GM12878 (cell line): Measurements from ENCODE around the gene DLG1. TPM values are rescaled to one million over a fixed set of nuclear protein-coding genes. Genes with fewer than 3 reads are reported as not detected.

Experiments used
- ATAC-seq: fragments of 200-7000 bp; cut with Tn5 transposase; 3 replicates; pipeline ENCODE4 v1.9.1; 2020; ENCODE audit warnings: mild to moderate bottlenecking, moderate library complexity
- BruUV-seq: library from RNA; stranded (reverse); fragments of 400-500 nt; replicated peaks from 2 replicates; lab custom pipeline; 2021; lab: Mats Ljungman, UMichigan
- CTCF ChIA-PET: fragments of 300-600 bp; sonication (Branson Sonifier 250); formaldehyde crosslinking; extraction: SDS; loops from one replicate; lab custom pipeline; 2021; ENCODE audit warnings: inconsistent platforms; lab: Yijun Ruan, JAX
- POLR2A ChIA-PET: fragments of 350-600 bp; formaldehyde crosslinking; extraction: SDS; loops from one replicate; lab custom pipeline; 2021; ENCODE audit warnings: inconsistent platforms; lab: Charles Lee
- RAD21 ChIA-PET: fragments of 300-600 bp; sonication (Branson Sonifier 250); formaldehyde crosslinking; loops from one replicate; lab custom pipeline; 2023; ENCODE audit warnings: antibody characterized with exemption; ENCODE audit not compliant: unreplicated experiment; lab: Charles Lee
- SMC1A ChIA-PET: fragments of 300-600 bp; sonication (Branson Sonifier 250); formaldehyde crosslinking; loops from one replicate; lab custom pipeline; 2023; ENCODE audit not compliant: unreplicated experiment, uncharacterized antibody; lab: Charles Lee
- DNase-seq: peaks from one replicate; pipeline ENCODE4 v3.0.0-alpha.2; 2011; ENCODE audit warnings: low read depth, low spot score
- FAIRE-seq: peaks from 3 replicates; lab custom pipeline; 2011; peaks lifted over from hg19 to GRCh38; lab: Jason Lieb, UNC
- H2AFZ ChIP-seq: 2 replicates; pipeline ENCODE4 v1.6.0; 2011; ENCODE audit warnings: low read depth, low read length, control low read depth; ENCODE audit not compliant: control insufficient read depth
- H3K27ac ChIP-seq: 2 replicates; pipeline ENCODE4 v1.5.1; 2011; ENCODE audit warnings: control low read depth; ENCODE audit not compliant: control insufficient read depth, insufficient read depth
- H3K27me3 ChIP-seq, 2 experiments: replicated peaks in 1 of 2; 2 replicates each; pipeline versions ENCODE4 v1.6.0 to v1.6.1; 2011; ENCODE audit warnings: low read length in 1 of 2; ENCODE audit not compliant: control insufficient read depth in 2 of 2, insufficient read depth in 2 of 2
- H3K36me3 ChIP-seq, 2 experiments: 2 replicates each; pipeline ENCODE4 v1.5.1; 2011; ENCODE audit warnings: low read length in 1 of 2; ENCODE audit not compliant: control insufficient read depth in 2 of 2, insufficient read depth in 2 of 2
- H3K4me1 ChIP-seq: 2 replicates; pipeline ENCODE4 v1.6.1; 2011; ENCODE audit warnings: mild to moderate bottlenecking, low read length, moderate library complexity, mixed read lengths; ENCODE audit not compliant: control insufficient read depth, insufficient read depth
- H3K4me2 ChIP-seq: 2 replicates; pipeline ENCODE4 v1.6.0; 2011; ENCODE audit warnings: control low read depth; ENCODE audit not compliant: control insufficient read depth, insufficient read depth
- H3K4me3 ChIP-seq: fragments of 200-600 bp; sonication (generic); 2 replicates; pipeline ENCODE4 v1.5.1; 2016
- H3K79me2 ChIP-seq: 2 replicates; pipeline ENCODE4 v1.6.0; 2011; ENCODE audit warnings: low read length; ENCODE audit not compliant: control insufficient read depth, insufficient read depth
- H3K9ac ChIP-seq: 2 replicates; pipeline ENCODE4 v1.8.0; 2011; ENCODE audit warnings: low read length, control low read depth, mixed read lengths; ENCODE audit not compliant: control insufficient read depth, insufficient read depth
- H3K9me3 ChIP-seq: replicated peaks from 3 replicates; pipeline ENCODE4 v1.5.1; 2011; ENCODE audit warnings: mild to moderate bottlenecking, low read length; ENCODE audit not compliant: control insufficient read depth, insufficient read depth
- H4K20me1 ChIP-seq: 2 replicates; pipeline ENCODE4 v1.6.0; 2011; ENCODE audit not compliant: control insufficient read depth, insufficient read depth
- BHLHE40 ChIP-seq, 2 experiments: fragments of 450-650 bp in 1 of 2; IDR thresholded peaks; 2 replicates each; pipeline ENCODE4 v1.6.1; 2011 to 2017; ENCODE audit warnings: low read depth in 2 of 2, borderline replicate concordance in 1 of 2, improper control_type of control experiment in 1 of 2, low read length in 1 of 2, mild to moderate bottlenecking in 1 of 2
- EP300 ChIP-seq, 2 experiments: fragments of 150-350 bp in 1 of 2; IDR thresholded peaks; 2 replicates each; pipeline ENCODE4 v1.6.1; 2011 to 2012; ENCODE audit warnings: low read depth in 2 of 2, low read length in 2 of 2, borderline replicate concordance in 1 of 2, improper control_type of control experiment in 1 of 2, inconsistent platforms in 1 of 2; ENCODE audit not compliant: control insufficient read depth in 1 of 2
- HDAC6 ChIP-seq: fragments of 200-600 bp; sonication (generic); IDR thresholded peaks from one replicate; pipeline ENCODE4 v1.8.0; 2017; ENCODE audit warnings: antibody characterized with exemption; ENCODE audit not compliant: unreplicated experiment
- HDGF ChIP-seq: fragments of 450-650 bp; IDR thresholded peaks from 2 replicates; pipeline ENCODE4 v1.6.1; 2016; ENCODE audit warnings: antibody characterized with exemption
- KAT2A ChIP-seq: conservative IDR thresholded peaks from 2 replicates; pipeline ENCODE4 v1.6.1; 2011; ENCODE audit warnings: low read depth, low read length; ENCODE audit not compliant: control insufficient read depth
- MYB ChIP-seq: fragments of 150-350 bp; IDR thresholded peaks from 2 replicates; pipeline ENCODE4 v1.6.1; 2014; ENCODE audit warnings: mild to moderate bottlenecking, low read depth, low read length, borderline replicate concordance
- NFYB ChIP-seq: IDR thresholded peaks from 2 replicates; pipeline ENCODE4 v1.6.1; 2011; ENCODE audit warnings: low read depth, mild to moderate bottlenecking, low read length, improper control_type of control experiment, moderate library complexity; ENCODE audit not compliant: insufficient read depth
- RBBP5 ChIP-seq: fragments of 200-600 bp; sonication (generic); conservative IDR thresholded peaks from 2 replicates; pipeline ENCODE4 v1.6.1; 2016
- SREBF2 ChIP-seq: IDR thresholded peaks from 2 replicates; pipeline ENCODE4 v1.6.1; 2012; ENCODE audit warnings: mild to moderate bottlenecking, low read length
- STAT3 ChIP-seq: IDR thresholded peaks from 2 replicates; pipeline ENCODE4 v1.6.1; 2011; ENCODE audit warnings: low read depth, low read length, improper control_type of control experiment
- TARDBP ChIP-seq: IDR thresholded peaks from 2 replicates; pipeline ENCODE4 v1.6.1; 2016; ENCODE audit warnings: borderline replicate concordance
- YBX1 ChIP-seq: fragments of 450-650 bp; IDR thresholded peaks from 2 replicates; pipeline ENCODE4 v1.6.1; 2016; ENCODE audit warnings: antibody characterized with exemption
- WGBS: methylation state at CpG from one replicate; pipeline ENCODE4 v1.1.6; 2016; ENCODE audit warnings: low lambda C conversion rate; ENCODE audit not compliant: insufficient replicate concordance, insufficient coverage; ENCODE audit errors: missing lambda C conversion rate; 5-methylcytosine and 5-hydroxymethylcytosine counted together
- in situ Hi-C: fragments of 300-500 bp; cut with MboI; formaldehyde crosslinking; loops from 9 replicates; pipeline ENCODE4 v1.14.3; 2018; ENCODE audit warnings: mixed read lengths
- intact Hi-C: fragments of 100-400 bp; cut with micrococcal nuclease; formaldehyde crosslinking; loops from one replicate; pipeline ENCODE4 v1.14.2; 2022; ENCODE audit not compliant: unreplicated experiment
- polyA plus RNA-seq, 11 experiments: library from polyadenylated mRNA; depleted of rRNA in 4 of 11; unstranded in 6 of 11; stranded (reverse) in 5 of 11; fragments of >200 nt; fragmentation: Nextera tagmentation in 4 of 11; fragmentation: Illumina TruSeq in 1 of 11; extraction: Ambion mirVana in 4 of 11; extraction: Trizol in 1 of 11; gene quantifications; 1 replicate in 1 of 11; 2 replicates in 10 of 11; pipeline versions ENCODE4 v1.2.1 to v1.2.3, GENCODE V29; 2011 to 2016; ENCODE audit warnings: inconsistent platforms in 2 of 11, missing spikeins in 2 of 11, low read depth in 1 of 11
- total RNA-seq, 4 experiments: library from RNA; depleted of rRNA in 3 of 4; stranded (reverse); fragments of >200 nt in 3 of 4; fragmentation: Illumina TruSeq in 1 of 4; extraction: Trizol in 1 of 4; gene quantifications; 2 replicates each; pipeline versions ENCODE4 v1.2.1 to v1.2.3, GENCODE V29; 2013 to 2021
- TF ChIP-seq, protein P1 (sequence below): fragments of 450-650 bp; IDR thresholded peaks from 2 replicates; pipeline ENCODE4 v1.6.1; 2017; ENCODE audit warnings: low read depth, mild to moderate bottlenecking, moderate library complexity
- TF ChIP-seq, protein P2 (sequence below): fragments of 450-650 bp; IDR thresholded peaks from 2 replicates; pipeline ENCODE4 v1.6.1; 2017; ENCODE audit warnings: mild to moderate bottlenecking, moderate library complexity

DLG1 gene
- total and polyA plus RNA-seq, 10 of the 15 experiments (the other 5 are each of a cell fraction or from before 2014, with no cell fraction given): 9.2 to 63.1 (median 40.1) TPM

DNA sequence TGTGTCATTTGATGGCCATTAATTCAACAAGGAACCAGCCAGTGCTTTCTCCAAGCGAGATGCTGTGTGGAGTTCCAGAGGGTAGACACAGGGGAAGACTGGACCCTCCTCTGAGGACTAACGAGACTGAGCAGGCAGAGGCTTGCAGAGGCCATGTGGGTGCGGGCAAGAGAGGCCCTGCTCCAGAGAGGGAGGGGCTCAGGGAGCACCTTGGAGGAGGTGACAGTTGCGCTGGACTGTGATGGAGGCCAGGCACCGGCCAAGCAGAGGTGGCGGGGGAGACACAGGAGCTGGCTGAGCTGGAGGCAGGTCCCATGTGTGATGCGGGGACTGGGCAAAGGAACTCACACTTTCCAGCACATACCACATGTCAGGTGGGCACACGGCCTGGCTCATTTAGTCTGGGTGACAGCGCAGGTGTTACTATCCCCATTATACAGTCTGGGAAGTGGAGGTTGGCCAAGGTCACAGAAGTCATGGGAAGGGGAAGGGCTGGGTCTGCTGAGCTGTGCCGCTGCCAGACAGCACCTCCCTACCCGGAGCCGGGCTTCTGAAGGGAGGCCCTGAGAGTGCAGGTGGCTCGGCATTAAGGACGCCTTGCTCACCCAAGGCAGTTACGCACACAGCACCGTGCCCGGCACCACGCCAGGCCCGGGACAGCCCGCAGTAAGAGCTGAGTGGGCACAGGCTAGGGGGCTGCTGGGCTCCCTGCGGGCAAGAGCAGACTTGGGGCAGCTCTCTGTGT lies 272.5 kb downstream of the DLG1 start:
- intact Hi-C loops (no loop called here), in situ Hi-C loops (no loop called here)
- DNase-seq: no peak
- no peak overlapping the region for H3K27ac ChIP-seq
- no peak for ATAC-seq
- no peak overlapping the region for H3K4me2 ChIP-seq
- ChIA-PET RAD21 (interaction anchor here (0.6 to 0.9 kb wide), 2 partner anchors 23 to 193 kb away, joined by 3 to 5 read pairs; no protein-coding TSS in a partner anchor), CTCF (interaction anchor here (0.6 kb wide), 1 partner anchor 231 kb away, joined by 3 read pairs; no protein-coding TSS in a partner anchor), SMC1A (no interaction called here), POLR2A (interaction anchor here (0.7 kb wide), 1 partner anchor 23 kb away, joined by 3 read pairs; no protein-coding TSS in a partner anchor)
- no peaks in the 10 kb centered on the region for H3K27me3 ChIP-seq
- no peaks in the 10 kb centered on the region for H4K20me1 ChIP-seq
- no peak for FAIRE-seq
- H3K36me3 ChIP-seq: peaks cover 0 to 19% of the 10 kb centered on the region in 2 experiments; a peak in 3 of 4 replicates
- 91% methylated on average over 21 of the region's 21 CpGs for WGBS
- H2AFZ ChIP-seq: no peak overlapping the region
- H3K9me3 ChIP-seq: no peaks in the 10 kb centered on the region
- peaks cover 19% of the 10 kb centered on the region for H3K79me2 ChIP-seq
- no TSS peak for BruUV-seq
- peaks cover 22% of the 10 kb centered on the region for H3K4me1 ChIP-seq
- no peak overlapping the region for H3K4me3 ChIP-seq
- H3K9ac ChIP-seq: no peak overlapping the region
- TF ChIP-seq SREBF2 (no peak), BHLHE40 (IDR thresholded peaks at IDR 0.05; ENCODE audit: borderline replicate concordance in 1 of 2, low read depth in 2 of 2, low read length in 1 of 2) (no peak), MYB (no peak), STAT3 (no peak), KAT2A (no peak), RBBP5 (no peak), HDAC6 (no peak), TARDBP (no peak), YBX1 (no peak), NFYB (no peak), EP300 (IDR thresholded peaks at IDR 0.05; ENCODE audit: borderline replicate concordance in 1 of 2, control insufficient read depth in 1 of 2, low read depth in 2 of 2, low read length in 2 of 2) (no peak), HDGF (no peak)
- TF ChIP-seq, protein P1, sequence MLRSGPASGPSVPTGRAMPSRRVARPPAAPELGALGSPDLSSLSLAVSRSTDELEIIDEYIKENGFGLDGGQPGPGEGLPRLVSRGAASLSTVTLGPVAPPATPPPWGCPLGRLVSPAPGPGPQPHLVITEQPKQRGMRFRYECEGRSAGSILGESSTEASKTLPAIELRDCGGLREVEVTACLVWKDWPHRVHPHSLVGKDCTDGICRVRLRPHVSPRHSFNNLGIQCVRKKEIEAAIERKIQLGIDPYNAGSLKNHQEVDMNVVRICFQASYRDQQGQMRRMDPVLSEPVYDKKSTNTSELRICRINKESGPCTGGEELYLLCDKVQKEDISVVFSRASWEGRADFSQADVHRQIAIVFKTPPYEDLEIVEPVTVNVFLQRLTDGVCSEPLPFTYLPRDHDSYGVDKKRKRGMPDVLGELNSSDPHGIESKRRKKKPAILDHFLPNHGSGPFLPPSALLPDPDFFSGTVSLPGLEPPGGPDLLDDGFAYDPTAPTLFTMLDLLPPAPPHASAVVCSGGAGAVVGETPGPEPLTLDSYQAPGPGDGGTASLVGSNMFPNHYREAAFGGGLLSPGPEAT: no peak
- TF ChIP-seq, protein P2, sequence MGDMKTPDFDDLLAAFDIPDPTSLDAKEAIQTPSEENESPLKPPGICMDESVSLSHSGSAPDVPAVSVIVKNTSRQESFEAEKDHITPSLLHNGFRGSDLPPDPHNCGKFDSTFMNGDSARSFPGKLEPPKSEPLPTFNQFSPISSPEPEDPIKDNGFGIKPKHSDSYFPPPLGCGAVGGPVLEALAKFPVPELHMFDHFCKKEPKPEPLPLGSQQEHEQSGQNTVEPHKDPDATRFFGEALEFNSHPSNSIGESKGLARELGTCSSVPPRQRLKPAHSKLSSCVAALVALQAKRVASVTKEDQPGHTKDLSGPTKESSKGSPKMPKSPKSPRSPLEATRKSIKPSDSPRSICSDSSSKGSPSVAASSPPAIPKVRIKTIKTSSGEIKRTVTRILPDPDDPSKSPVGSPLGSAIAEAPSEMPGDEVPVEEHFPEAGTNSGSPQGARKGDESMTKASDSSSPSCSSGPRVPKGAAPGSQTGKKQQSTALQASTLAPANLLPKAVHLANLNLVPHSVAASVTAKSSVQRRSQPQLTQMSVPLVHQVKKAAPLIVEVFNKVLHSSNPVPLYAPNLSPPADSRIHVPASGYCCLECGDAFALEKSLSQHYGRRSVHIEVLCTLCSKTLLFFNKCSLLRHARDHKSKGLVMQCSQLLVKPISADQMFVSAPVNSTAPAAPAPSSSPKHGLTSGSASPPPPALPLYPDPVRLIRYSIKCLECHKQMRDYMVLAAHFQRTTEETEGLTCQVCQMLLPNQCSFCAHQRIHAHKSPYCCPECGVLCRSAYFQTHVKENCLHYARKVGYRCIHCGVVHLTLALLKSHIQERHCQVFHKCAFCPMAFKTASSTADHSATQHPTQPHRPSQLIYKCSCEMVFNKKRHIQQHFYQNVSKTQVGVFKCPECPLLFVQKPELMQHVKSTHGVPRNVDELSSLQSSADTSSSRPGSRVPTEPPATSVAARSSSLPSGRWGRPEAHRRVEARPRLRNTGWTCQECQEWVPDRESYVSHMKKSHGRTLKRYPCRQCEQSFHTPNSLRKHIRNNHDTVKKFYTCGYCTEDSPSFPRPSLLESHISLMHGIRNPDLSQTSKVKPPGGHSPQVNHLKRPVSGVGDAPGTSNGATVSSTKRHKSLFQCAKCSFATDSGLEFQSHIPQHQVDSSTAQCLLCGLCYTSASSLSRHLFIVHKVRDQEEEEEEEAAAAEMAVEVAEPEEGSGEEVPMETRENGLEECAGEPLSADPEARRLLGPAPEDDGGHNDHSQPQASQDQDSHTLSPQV: no peak
